Tibial artery (tissue), 4 donors: Measurements from ENCODE around the gene NTN4.
A peak's percentile ranks its signal among the peaks of the same experiment; 100 is the strongest.

ENCODE experiments used
- DNase-seq, 2 donors: peaks; one replicate each; pipeline ENCODE4 v3.0.0-alpha.2; 2019
- H3K27ac ChIP-seq, 2 donors: fragments of 200-600 bp; sonication (generic) in 1 of 2; 1 replicate in 1 of 2; 2 replicates in 1 of 2; pipeline ENCODE4 v1.5.1; 2018 to 2019; ENCODE audit warnings: mild to moderate bottlenecking in 1 of 2
- H3K27me3 ChIP-seq, 2 donors: fragments of 200-600 bp; sonication (generic) in 1 of 2; one replicate each; pipeline versions ENCODE4 v1.5.1 to v1.6.0; 2016 to 2019
- H3K36me3 ChIP-seq, 3 donors: fragments of 200-600 bp; sonication (generic) in 2 of 3; one replicate each; pipeline ENCODE4 v1.5.1; 2016 to 2019; ENCODE audit warnings: mild to moderate bottlenecking in 2 of 3
- H3K4me1 ChIP-seq, 4 donors: fragments of 200-600 bp; sonication (generic) in 2 of 4; 1 replicate in 3 of 4; 2 replicates in 1 of 4; pipeline ENCODE4 v1.5.1; 2016 to 2019
- H3K4me3 ChIP-seq, 2 donors: fragments of 200-600 bp; sonication (generic) in 1 of 2; 1 replicate in 1 of 2; 2 replicates in 1 of 2; pipeline ENCODE4 v1.5.1; 2018 to 2019; ENCODE audit warnings: mild to moderate bottlenecking in 2 of 2
- H3K9me3 ChIP-seq, 3 donors: fragments of 200-600 bp; sonication (generic) in 1 of 3; one replicate each; pipeline ENCODE4 v1.5.1; 2016 to 2019
- CTCF ChIP-seq, 2 experiments: fragments of 200-600 bp in 1 of 2; fragments of 450-650 bp in 1 of 2; IDR thresholded peaks; one replicate each; pipeline ENCODE4 v1.5.1; 2017 to 2019; ENCODE audit warnings: antibody characterized with exemption in 2 of 2, mild to moderate bottlenecking in 1 of 2, moderate library complexity in 1 of 2
- intact Hi-C: fragments of 100-400 bp; cut with DNase I; formaldehyde crosslinking; loops from one replicate; pipeline ENCODE4 v1.15.0; 2023; ENCODE audit warnings: low total_unique reads

The NTN4 gene

GRCh38 chr12:95731519-95731958 is 59.0 kb downstream of the NTN4 start:
- H3K27me3 ChIP-seq: no peaks in the 10 kb centered on the region
- intact Hi-C loops: no loop called here
- H3K4me1 ChIP-seq: peaks cover 0 to 60% (median 33%) of the 10 kb centered on the region in 4 donors
- no peak for TF ChIP-seq CTCF (IDR thresholded peaks at IDR 0.05)
- no peaks in the 10 kb centered on the region for H3K9me3 ChIP-seq
- DNase-seq: no peak
- H3K27ac ChIP-seq: peak overlapping the region; percentile 68 to 70
- no peak overlapping the region for H3K4me3 ChIP-seq
- H3K36me3 ChIP-seq: peaks cover 0 to 4% (median 0%) of the 10 kb centered on the region in 3 donors

- Histone ChIP-seq H3K9me3 (no peaks in the 10 kb centered on the region), H3K27ac (peak overlapping the region; percentile 20 to 70), H3K4me3 (no peak overlapping the region), H3K4me1 (peaks cover 0 to 49% (median 24%) of the 10 kb centered on the region in 4 donors), H3K27me3 (no peaks in the 10 kb centered on the region), H3K36me3 (peaks cover 0 to 6% (median 0%) of the 10 kb centered on the region in 3 donors)
- DNase-seq: no peak
- intact Hi-C loops: no loop called here
- no peak for TF ChIP-seq CTCF (IDR thresholded peaks at IDR 0.05)
These were observed 60.1 kb downstream of the NTN4 start for GRCh38 chr12:95730457-95730856.

GRCh38 chr12:95726903-95727302 is 63.7 kb downstream of the NTN4 start:
- Histone ChIP-seq H3K36me3 (peaks cover 0 to 6% (median 0%) of the 10 kb centered on the region in 3 donors), H3K27me3 (no peaks in the 10 kb centered on the region), H3K9me3 (no peaks in the 10 kb centered on the region), H3K4me1 (peaks cover 0 to 38% (median 9%) of the 10 kb centered on the region in 4 donors), H3K27ac (no peak overlapping the region), H3K4me3 (no peak overlapping the region)
- no peak for TF ChIP-seq CTCF (IDR thresholded peaks at IDR 0.05)
- no peak for DNase-seq
- intact Hi-C loops: no loop called here

- no peak for DNase-seq
- Histone ChIP-seq H3K27me3 (no peaks in the 10 kb centered on the region), H3K27ac (no peak overlapping the region), H3K36me3 (peaks cover 0 to 6% (median 0%) of the 10 kb centered on the region in 3 donors), H3K4me3 (no peak overlapping the region), H3K9me3 (no peaks in the 10 kb centered on the region), H3K4me1 (peaks cover 0 to 26% (median 11%) of the 10 kb centered on the region in 4 donors)
- intact Hi-C loops: no loop called here
- no peak for TF ChIP-seq CTCF (IDR thresholded peaks at IDR 0.05)
These were observed 65.8 kb downstream of the NTN4 start for GRCh38 chr12:95724767-95725166.

- H3K36me3 ChIP-seq: peaks cover 0 to 6% (median 0%) of the 10 kb centered on the region in 3 donors
- no peaks in the 10 kb centered on the region for H3K9me3 ChIP-seq
- no peak overlapping the region for H3K4me3 ChIP-seq
- peaks cover 0 to 33% (median 14%) of the 10 kb centered on the region in 4 donors for H3K4me1 ChIP-seq
- H3K27me3 ChIP-seq: no peaks in the 10 kb centered on the region
- intact Hi-C loops: no loop called here
- no peak for DNase-seq
- TF ChIP-seq CTCF (IDR thresholded peaks at IDR 0.05): no peak
- no peak overlapping the region for H3K27ac ChIP-seq
These were observed 66.7 kb downstream of the NTN4 start for GRCh38 chr12:95723693-95724384.
